ENCODE measurements around the gene ARHGAP19.
A peak's percentile ranks its signal among the peaks of the same experiment; 100 is the strongest.

ARHGAP19 gene

GRCh38 chr10:97228130-97228774 lies 64.2 kb downstream of the ARHGAP19 start:
- DNase-seq: no peak

- DNase-seq: no peak
Observed at GRCh38 chr10:97226398-97226797, 66.0 kb downstream of the ARHGAP19 start.

GRCh38 chr10:97224483-97225435 lies 67.7 kb downstream of the ARHGAP19 start:
- DNase-seq: no peak

GRCh38 chr10:97222326-97222961 lies 70.0 kb downstream of the ARHGAP19 start:
- no peak for DNase-seq

GRCh38 chr10:97220355-97220754 lies 72.1 kb downstream of the ARHGAP19 start:
- no peak for DNase-seq

- DNase-seq: no peak
Observed at GRCh38 chr10:97217299-97217698, 75.1 kb downstream of the ARHGAP19 start.

GRCh38 chr10:97215619-97216260 lies 76.7 kb downstream of the ARHGAP19 start:
- no peak for DNase-seq

GRCh38 chr10:97213431-97213830 lies 79.0 kb downstream of the ARHGAP19 start:
- DNase-seq: no peak

GRCh38 chr10:97211229-97211628 lies 81.2 kb downstream of the ARHGAP19 start:
- DNase-seq: no peak

GRCh38 chr10:97210543-97210960 lies 81.9 kb downstream of the ARHGAP19 start:
- DNase-seq: peak; percentile 27 to 34

GRCh38 chr10:97207756-97208346 lies 84.6 kb downstream of the ARHGAP19 start:
- no peak for DNase-seq

GRCh38 chr10:97207131-97207530 lies 85.3 kb downstream of the ARHGAP19 start:
- DNase-seq: no peak

GRCh38 chr10:97204826-97205679 lies 87.4 kb downstream of the ARHGAP19 start:
- no peak for DNase-seq

GRCh38 chr10:97203220-97203619 lies 89.2 kb downstream of the ARHGAP19 start:
- no peak for DNase-seq

- no peak for DNase-seq
Observed at GRCh38 chr10:97200616-97201015, 91.8 kb downstream of the ARHGAP19 start.

- no peak for DNase-seq
Observed at GRCh38 chr10:97199152-97199551, 93.3 kb downstream of the ARHGAP19 start.

GRCh38 chr10:97197030-97197500 lies 95.4 kb downstream of the ARHGAP19 start:
- no peak for DNase-seq

- DNase-seq: peak; percentile 37 to 45
Observed at GRCh38 chr10:97196223-97197029, 96.0 kb downstream of the ARHGAP19 start.

- DNase-seq: no peak
Observed at GRCh38 chr10:97195706-97196222, 96.7 kb downstream of the ARHGAP19 start.

GRCh38 chr10:97192952-97193435 lies 99.4 kb downstream of the ARHGAP19 start:
- DNase-seq: no peak

Data from bone marrow (tissue), 2 donors.